ENCODE data around the gene RAB11FIP5.

RAB11FIP5 gene

GRCh38 chr2:73112913-73113854 lies at the start of gene RAB11FIP5:
RAB11FIP5 (minus strand) TSS chr2:73112948; CDS start chr2:73112777, 171 bp downstream.
- H3K4me3 ChIP-seq (ENCODE audit: low read depth, low read length) = peak within 1 kb of the TSS; percentile 40
- DNase-seq (ENCODE audit: low read depth) = peak; percentile 41
- TF ChIP-seq CTCF (IDR thresholded peaks at IDR 0.05; ENCODE audit: insufficient read depth, low read depth, low read length, missing control alignments) = no peak

GRCh38 chr2:73156539-73157124 lies 43.9 kb upstream of the RAB11FIP5 start:
- peak; percentile 27 for DNase-seq (ENCODE audit: low read depth)
- TF ChIP-seq CTCF (IDR thresholded peaks at IDR 0.05; ENCODE audit: insufficient read depth, low read depth, low read length, missing control alignments) = peak; percentile 34
- H3K4me3 ChIP-seq (ENCODE audit: low read depth, low read length) = no peak overlapping the region

GRCh38 chr2:73142937-73143336 lies 30.2 kb upstream of the RAB11FIP5 start:
- no peak overlapping the region for H3K4me3 ChIP-seq (ENCODE audit: low read depth, low read length)
- no peak for TF ChIP-seq CTCF (IDR thresholded peaks at IDR 0.05; ENCODE audit: insufficient read depth, low read depth, low read length, missing control alignments)
- no peak for DNase-seq (ENCODE audit: low read depth)

GRCh38 chr2:73141896-73142295 lies 29.1 kb upstream of the RAB11FIP5 start:
- no peak overlapping the region for H3K4me3 ChIP-seq (ENCODE audit: low read depth, low read length)
- no peak for DNase-seq (ENCODE audit: low read depth)
- no peak for TF ChIP-seq CTCF (IDR thresholded peaks at IDR 0.05; ENCODE audit: insufficient read depth, low read depth, low read length, missing control alignments)

GRCh38 chr2:73135236-73135635 lies 22.5 kb upstream of the RAB11FIP5 start:
- no peak for DNase-seq (ENCODE audit: low read depth)
- H3K4me3 ChIP-seq (ENCODE audit: low read depth, low read length) = no peak overlapping the region
- no peak for TF ChIP-seq CTCF (IDR thresholded peaks at IDR 0.05; ENCODE audit: insufficient read depth, low read depth, low read length, missing control alignments)

- DNase-seq (ENCODE audit: low read depth) = no peak
- no peak overlapping the region for H3K4me3 ChIP-seq (ENCODE audit: low read depth, low read length)
- TF ChIP-seq CTCF (IDR thresholded peaks at IDR 0.05; ENCODE audit: insufficient read depth, low read depth, low read length, missing control alignments) = no peak
These were observed 21.7 kb upstream of the RAB11FIP5 start for GRCh38 chr2:73134471-73134870.

All from GM12865 (cell line).